SU-DHL-6 (cell line): ENCODE data around the gene ZHX3.

Experiments used
- H2AFZ ChIP-seq: fragments of 200-600 bp; sonication (generic); 2 replicates; pipeline ENCODE4 v1.6.1; 2014; ENCODE audit warnings: low read depth, mild to moderate bottlenecking, moderate library complexity, mixed read lengths, antibody characterized with exemption, low read length; ENCODE audit not compliant: severe bottlenecking
- H3F3A ChIP-seq: fragments of 200-600 bp; shearing (Covaris generic); 2 replicates; pipeline ENCODE4 v1.6.0; 2016; ENCODE audit warnings: antibody characterized with exemption, mild to moderate bottlenecking; ENCODE audit not compliant: insufficient read depth
- H3K27ac ChIP-seq: fragments of 200-600 bp; sonication (generic); 2 replicates; pipeline ENCODE4 v1.5.1; 2016; ENCODE audit warnings: low read depth, mild to moderate bottlenecking, low read length, moderate library complexity, mixed read lengths
- H3K27me3 ChIP-seq: fragments of 200-600 bp; sonication (generic), shearing (Covaris generic); 2 replicates; pipeline ENCODE4 v1.6.0; 2014; ENCODE audit warnings: mild to moderate bottlenecking, low read length
- H3K36me3 ChIP-seq: fragments of 200-600 bp; sonication (generic); 2 replicates; pipeline ENCODE4 v1.6.1; 2014; ENCODE audit warnings: mild to moderate bottlenecking, low read length, mixed read lengths
- H3K4me2 ChIP-seq: fragments of 300-600, 200-600 bp; shearing (Covaris generic), sonication (generic); 2 replicates; pipeline ENCODE4 v1.6.0; 2014; ENCODE audit warnings: low read length, low read depth, mild to moderate bottlenecking; ENCODE audit not compliant: poor library complexity, severe bottlenecking
- H3K4me3 ChIP-seq: fragments of 200-600 bp; sonication (generic); 2 replicates; pipeline ENCODE4 v1.5.1; 2014; ENCODE audit warnings: antibody characterized with exemption, low read length, mild to moderate bottlenecking, mixed read lengths; ENCODE audit not compliant: insufficient read depth, poor library complexity, severe bottlenecking
- H3K79me2 ChIP-seq: fragments of 200-600 bp; sonication (generic); 2 replicates; pipeline ENCODE4 v1.6.1; 2014; ENCODE audit warnings: mild to moderate bottlenecking, low read length, moderate library complexity; ENCODE audit not compliant: insufficient read depth
- H3K9ac ChIP-seq: fragments of 200-600 bp; sonication (generic); 2 replicates; pipeline ENCODE4 v1.7.0; 2014; ENCODE audit warnings: mild to moderate bottlenecking, low read length
- H3K9me2 ChIP-seq: fragments of 200-600 bp; sonication (generic); replicated peaks from 2 replicates; pipeline ENCODE4 v1.6.1; 2014; ENCODE audit warnings: low read length; ENCODE audit not compliant: insufficient read depth
- H3K9me3 ChIP-seq: fragments of 200-600 bp; sonication (generic); 2 replicates; pipeline ENCODE4 v1.6.1; 2014; ENCODE audit warnings: low read length, mixed read lengths; ENCODE audit not compliant: insufficient read depth
- H4K20me1 ChIP-seq: fragments of 200-600 bp; sonication (generic); 2 replicates; pipeline ENCODE4 v1.6.1; 2014; ENCODE audit warnings: low read depth, mild to moderate bottlenecking, antibody characterized with exemption, low read length, moderate library complexity, mixed read lengths
- EZH2phosphoT487 ChIP-seq: fragments of 200-600 bp; sonication (generic), shearing (Covaris generic); conservative IDR thresholded peaks from 2 replicates; pipeline ENCODE4 v1.6.1; 2018; ENCODE audit warnings: mild to moderate bottlenecking, antibody characterized with exemption, low read length, moderate library complexity, mixed read lengths
- TF ChIP-seq, protein P1 (sequence below): fragments of 200-600 bp; sonication (generic); IDR thresholded peaks from one replicate; pipeline ENCODE4 v1.5.1; 2017; ENCODE audit warnings: antibody characterized with exemption, mild to moderate bottlenecking, low read length, moderate library complexity; ENCODE audit not compliant: insufficient read depth, poor library complexity, severe bottlenecking

Gene ZHX3

DNA sequence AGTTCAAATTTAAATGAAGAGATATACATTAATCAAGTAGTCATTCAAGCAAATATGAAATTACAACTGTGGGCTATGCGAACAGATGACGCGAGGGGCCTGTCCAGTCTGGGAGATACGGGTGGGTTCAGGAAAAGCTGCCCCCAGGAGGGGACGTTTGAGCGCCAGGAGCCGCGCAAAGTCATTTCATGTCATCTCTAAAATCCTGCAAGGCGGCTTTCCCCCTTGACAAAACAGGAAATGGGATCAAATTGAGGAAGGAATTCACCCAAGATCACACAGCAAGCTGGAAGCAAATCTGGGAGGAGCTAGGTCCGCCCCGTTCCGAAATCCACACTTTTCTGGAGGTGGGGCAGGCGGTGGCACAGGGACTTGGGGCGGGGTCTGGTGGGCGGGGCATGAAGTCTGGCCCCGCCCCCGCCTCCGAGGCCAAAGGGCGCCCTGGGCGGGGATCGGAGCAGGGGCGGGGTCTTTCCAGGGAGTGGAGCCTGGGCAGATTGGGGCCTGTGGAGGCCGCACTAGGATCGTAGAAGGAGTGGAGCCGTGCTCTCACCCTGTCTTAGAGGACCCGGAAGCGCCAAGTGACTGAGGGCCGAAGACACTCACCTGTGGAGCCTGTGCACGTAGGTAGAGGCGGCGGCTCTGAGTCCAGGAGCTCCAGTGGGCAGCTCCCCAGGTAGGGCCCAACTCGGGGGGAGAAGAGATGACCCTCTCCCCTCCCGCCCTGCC is 23.0 kb upstream of the ZHX3 start, which contains the start of gene LPIN3:
TSS of gene LPIN3 (plus strand) at position 495 of the 729 bp plus-strand sequence. CDS start 4,983 bp downstream, outside the sequence.
- no peak within 1 kb of the TSS for H3K27ac ChIP-seq
- H2AFZ ChIP-seq: peak within 1 kb of the TSS; percentile 29

DNA sequence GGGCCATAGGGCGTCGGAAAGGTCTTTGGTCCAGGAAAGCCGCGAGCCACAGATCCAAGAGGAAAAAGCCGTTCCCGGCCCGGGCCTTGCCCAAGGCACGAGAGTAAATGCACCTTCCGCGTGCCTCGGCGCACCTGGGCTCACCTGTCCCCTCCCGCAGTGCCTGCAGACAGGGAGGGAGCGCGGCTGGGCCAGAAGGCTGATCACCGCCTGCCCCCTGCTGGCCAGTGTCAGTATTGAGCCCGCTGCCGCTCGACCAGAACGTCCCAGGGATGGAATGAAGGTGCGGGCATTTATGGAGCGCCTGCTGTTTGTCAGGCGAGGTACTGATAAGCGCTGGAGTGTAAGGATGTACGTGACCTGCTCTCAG is 22.4 kb upstream of the ZHX3 start:
- Histone ChIP-seq H4K20me1 (no peaks in the 10 kb centered on the region), H3K36me3 (no peaks in the 10 kb centered on the region), H3K9me2 (no peaks in the 10 kb centered on the region), H2AFZ (peak overlapping the region; percentile 29), H3F3A (no peaks in the 10 kb centered on the region), H3K9ac (no peak overlapping the region), H3K27ac (no peak overlapping the region), H3K79me2 (no peaks in the 10 kb centered on the region), H3K4me3 (no peak overlapping the region), H3K4me2 (peak overlapping the region; percentile 32), H3K9me3 (no peaks in the 10 kb centered on the region), H3K27me3 (no peaks in the 10 kb centered on the region)
- TF ChIP-seq EZH2phosphoT487: no peak
- TF ChIP-seq, protein P1, sequence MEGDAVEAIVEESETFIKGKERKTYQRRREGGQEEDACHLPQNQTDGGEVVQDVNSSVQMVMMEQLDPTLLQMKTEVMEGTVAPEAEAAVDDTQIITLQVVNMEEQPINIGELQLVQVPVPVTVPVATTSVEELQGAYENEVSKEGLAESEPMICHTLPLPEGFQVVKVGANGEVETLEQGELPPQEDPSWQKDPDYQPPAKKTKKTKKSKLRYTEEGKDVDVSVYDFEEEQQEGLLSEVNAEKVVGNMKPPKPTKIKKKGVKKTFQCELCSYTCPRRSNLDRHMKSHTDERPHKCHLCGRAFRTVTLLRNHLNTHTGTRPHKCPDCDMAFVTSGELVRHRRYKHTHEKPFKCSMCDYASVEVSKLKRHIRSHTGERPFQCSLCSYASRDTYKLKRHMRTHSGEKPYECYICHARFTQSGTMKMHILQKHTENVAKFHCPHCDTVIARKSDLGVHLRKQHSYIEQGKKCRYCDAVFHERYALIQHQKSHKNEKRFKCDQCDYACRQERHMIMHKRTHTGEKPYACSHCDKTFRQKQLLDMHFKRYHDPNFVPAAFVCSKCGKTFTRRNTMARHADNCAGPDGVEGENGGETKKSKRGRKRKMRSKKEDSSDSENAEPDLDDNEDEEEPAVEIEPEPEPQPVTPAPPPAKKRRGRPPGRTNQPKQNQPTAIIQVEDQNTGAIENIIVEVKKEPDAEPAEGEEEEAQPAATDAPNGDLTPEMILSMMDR: peak; percentile 92

More for the DNA sequence above, 23.0 kb upstream of the ZHX3 start, which contains the start of gene LPIN3:
- no peaks in the 10 kb centered on the region for H3K9me3 ChIP-seq
- no peak for TF ChIP-seq EZH2phosphoT487
- TF ChIP-seq, protein P1: no peak
- H3K9ac ChIP-seq: no peak within 1 kb of the TSS
- H3K27me3 ChIP-seq: no peaks in the 10 kb centered on the region
- H4K20me1 ChIP-seq: no peaks in the 10 kb centered on the region
- H3K9me2 ChIP-seq: no peaks in the 10 kb centered on the region
- H3K36me3 ChIP-seq: no peaks in the 10 kb centered on the region
- no peaks in the 10 kb centered on the region for H3F3A ChIP-seq
- peak within 1 kb of the TSS; percentile 32 for H3K4me2 ChIP-seq
- no peaks in the 10 kb centered on the region for H3K79me2 ChIP-seq
- no peak within 1 kb of the TSS for H3K4me3 ChIP-seq

DNA sequence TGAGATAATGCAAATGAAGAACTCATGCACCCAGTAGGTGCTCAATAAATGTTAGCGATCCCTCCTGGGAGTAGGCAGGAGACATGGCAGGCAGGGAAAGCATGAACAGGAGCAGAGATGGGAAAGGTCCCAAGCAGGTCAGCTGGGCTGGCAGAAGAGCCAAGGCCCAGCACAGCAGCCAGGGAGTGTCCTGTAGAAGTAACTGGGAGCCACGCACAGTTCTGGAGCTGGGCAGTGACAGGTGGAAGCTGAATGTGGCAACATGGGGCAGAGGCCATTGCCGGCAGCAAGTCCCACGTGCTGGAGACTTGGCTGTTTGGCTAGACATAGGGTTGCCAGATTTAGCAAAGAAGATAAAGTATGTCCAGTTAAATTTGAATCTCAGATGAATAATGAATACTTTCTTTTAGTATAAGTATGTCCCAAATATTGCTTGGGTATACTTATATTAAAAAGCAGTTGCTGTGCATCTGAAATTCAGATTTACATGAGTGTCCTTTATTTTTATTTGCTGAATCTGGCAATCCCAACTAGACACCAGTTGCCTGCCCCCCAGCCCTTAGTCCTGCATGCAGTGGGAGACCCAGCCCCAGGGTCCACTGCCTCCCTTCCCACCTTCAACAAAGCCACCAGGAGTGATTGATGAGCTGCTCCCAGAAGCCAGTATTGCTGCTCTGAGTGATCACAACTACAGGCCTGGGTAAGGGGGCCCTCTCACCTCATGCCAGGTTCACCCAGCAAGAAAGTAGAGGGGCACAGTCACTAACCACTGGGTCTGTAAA is 19.4 kb upstream of the ZHX3 start:
- H4K20me1 ChIP-seq: no peaks in the 10 kb centered on the region
- H3K36me3 ChIP-seq: no peaks in the 10 kb centered on the region
- H3K79me2 ChIP-seq: no peaks in the 10 kb centered on the region
- H3K4me3 ChIP-seq: no peak overlapping the region
- TF ChIP-seq, protein P1: no peak
- TF ChIP-seq EZH2phosphoT487: no peak
- no peak overlapping the region for H3K9ac ChIP-seq
- H2AFZ ChIP-seq: no peak overlapping the region
- H3F3A ChIP-seq: no peaks in the 10 kb centered on the region
- H3K9me3 ChIP-seq: no peaks in the 10 kb centered on the region
- H3K4me2 ChIP-seq: no peak overlapping the region
- H3K27me3 ChIP-seq: no peaks in the 10 kb centered on the region
- no peaks in the 10 kb centered on the region for H3K9me2 ChIP-seq
- no peak overlapping the region for H3K27ac ChIP-seq
